ENCODE data around the gene DDX1. TPM values are rescaled to one million over a fixed set of nuclear protein-coding genes. Genes with fewer than 3 reads are reported as not detected.

DDX1 gene
- total and polyA plus RNA-seq, 2 donors (not counting 3 experiments of a cell fraction or from before 2014, with no cell fraction given), result 41.2 to 117 TPM

- TF ChIP-seq MAX (IDR thresholded peaks at IDR 0.05; ENCODE audit: insufficient read depth, insufficient read length) (no peak), JUN (IDR thresholded peaks at IDR 0.05; ENCODE audit: borderline replicate concordance, insufficient read depth, insufficient read length, low read depth) (no peak), POLR2AphosphoS5 (IDR thresholded peaks at IDR 0.05; ENCODE audit: insufficient read depth, low read depth, low read length) (no peak), FOS (IDR thresholded peaks at IDR 0.05; ENCODE audit: borderline replicate concordance, insufficient read depth, low read length) (no peak), GATA2 (IDR thresholded peaks at IDR 0.05; ENCODE audit: insufficient read depth, insufficient read length, low read depth, low read length) (no peak), EZH2 (IDR thresholded peaks at IDR 0.05; ENCODE audit: borderline replicate concordance, low read depth, low read length, severe bottlenecking) (no peak), POLR2A (IDR thresholded peaks at IDR 0.05; ENCODE audit: low read depth, low read length) (no peak), CTCF (IDR thresholded peaks at IDR 0.05; ENCODE audit: extremely low read depth in 1 of 2, insufficient read depth in 1 of 2, low read depth in 1 of 2, low read length in 2 of 2) (no peak), MYC (IDR thresholded peaks at IDR 0.05; ENCODE audit: low read depth, low read length) (no peak)
- Histone ChIP-seq H3K9ac (replicated peaks; ENCODE audit: extremely low read depth, insufficient read depth, low read length) (no peak overlapping the region), H3K27ac (ENCODE audit: insufficient read depth, low read depth, low read length) (no peak overlapping the region), H3K27me3 (ENCODE audit: control insufficient read depth in 2 of 2, insufficient read depth in 2 of 2, low read length in 2 of 2) (no peaks in the 10 kb centered on the region), H3K9me3 (replicated peaks; ENCODE audit: control insufficient read depth, insufficient read depth, low read length) (no peaks in the 10 kb centered on the region), H3K79me2 (ENCODE audit: control insufficient read depth, insufficient read depth, low read length) (no peaks in the 10 kb centered on the region), H3K36me3 (ENCODE audit: control insufficient read depth in 2 of 2, extremely low read depth in 1 of 2, insufficient read depth in 2 of 2, low read length in 2 of 2) (peaks cover 0 to 5% of the 10 kb centered on the region in 2 experiments), H3K9me1 (replicated peaks; ENCODE audit: control insufficient read depth, extremely low read depth, insufficient read depth, low read length) (no peaks in the 10 kb centered on the region), H3K4me2 (ENCODE audit: insufficient read depth, low read length) (no peak overlapping the region), H3K4me1 (ENCODE audit: control insufficient read depth, extremely low read depth, insufficient read depth, low read length) (peaks cover 62% of the 10 kb centered on the region), H3K4me3 (replicated peaks in 1 of 3; ENCODE audit: insufficient read depth in 1 of 3, low read depth in 1 of 3, low read length in 3 of 3) (no peak overlapping the region), H4K20me1 (replicated peaks; ENCODE audit: control insufficient read depth, extremely low read depth, insufficient read depth, low read length) (no peaks in the 10 kb centered on the region), H2AFZ (ENCODE audit: low read depth, low read length) (no peak overlapping the region)
- intact Hi-C loops (cut with micrococcal nuclease) (loop anchor here (5.0 kb wide), 1 partner anchor 1119 kb away; no protein-coding TSS in a partner anchor), dilution Hi-C loops (cut with MboI; ENCODE audit: extremely low pct_ligation_motif_present, low sequenced_read_pairs) (no loop called here)
- POLR2A ChIA-PET, result no interaction called here
- no peak for FAIRE-seq
- no TSS peak for BruUV-seq (replicated peaks)
- CTCF ChIA-PET, result interaction anchor here (0.8 to 2.3 kb wide), 12 partner anchors 65 to 1118 kb away, joined by 3 to 19 read pairs (median 5); partner anchors contain the start of gene MYCN
- no peak for DNase-seq (ENCODE audit: low read depth, low spot score)
These were observed 47.1 kb downstream of the DDX1 start for GRCh38 chr2:15638720-15639119.

Measured in endothelial cell of umbilical vein (primary cell).